ENCODE data around the gene CD37.
"Not testable (repeated sequence)": the region's sequence is repeated elsewhere in the genome, so short reads cannot be mapped to it uniquely, and the experiment has no call there.

CD37 gene

DNA sequence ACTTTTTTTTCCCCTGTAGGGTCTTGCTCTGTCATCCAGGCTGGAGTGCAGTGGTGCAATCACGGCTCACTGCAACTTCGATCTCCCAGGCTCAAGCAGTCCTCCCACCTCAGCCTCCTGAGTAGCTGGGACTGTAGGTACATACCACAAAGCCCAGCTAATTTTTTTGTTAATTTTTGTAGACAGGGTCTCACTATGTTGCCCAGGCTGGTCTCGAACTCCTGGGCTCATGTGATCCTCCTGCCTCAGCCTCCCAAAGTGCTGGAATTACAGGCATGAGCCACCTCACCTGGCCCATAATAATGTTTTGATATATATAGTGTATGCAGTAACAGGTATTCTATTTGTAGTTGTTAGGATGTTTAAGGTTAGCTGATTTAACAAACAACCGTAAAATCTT, 4.0 kb upstream of the CD37 start:
- not testable (repeated sequence) for DNase-seq

- peak; percentile 70 to 81 for DNase-seq
Observed at GRCh38 chr19:49331616-49332055, 3.6 kb upstream of the CD37 start.

GRCh38 chr19:49332691-49333417, 2.4 kb upstream of the CD37 start:
- not testable (repeated sequence) for DNase-seq

DNA sequence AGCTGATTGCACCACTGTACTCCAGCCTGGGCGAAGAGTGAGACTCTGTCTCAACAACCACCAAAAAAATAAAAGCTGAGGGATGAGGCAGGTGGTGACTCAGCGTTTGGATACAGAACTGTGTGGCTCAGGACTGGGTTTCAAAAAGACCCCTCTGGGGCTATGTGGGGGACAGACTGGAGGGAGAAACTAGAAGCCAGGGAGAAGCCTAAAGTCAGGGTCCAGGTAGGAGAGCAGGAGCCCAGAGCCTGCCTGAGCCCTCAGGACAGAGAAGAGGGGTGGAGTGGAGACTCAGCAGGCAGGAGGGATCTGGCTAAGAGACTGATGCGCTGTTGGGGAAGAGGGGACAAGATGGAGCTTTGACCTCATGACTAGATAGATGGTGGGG, 1.8 kb upstream of the CD37 start:
- DNase-seq, result no peak

GRCh38 chr19:49333811-49334288, 1.4 kb upstream of the CD37 start:
- DNase-seq, result peak; percentile 76 to 81

DNA sequence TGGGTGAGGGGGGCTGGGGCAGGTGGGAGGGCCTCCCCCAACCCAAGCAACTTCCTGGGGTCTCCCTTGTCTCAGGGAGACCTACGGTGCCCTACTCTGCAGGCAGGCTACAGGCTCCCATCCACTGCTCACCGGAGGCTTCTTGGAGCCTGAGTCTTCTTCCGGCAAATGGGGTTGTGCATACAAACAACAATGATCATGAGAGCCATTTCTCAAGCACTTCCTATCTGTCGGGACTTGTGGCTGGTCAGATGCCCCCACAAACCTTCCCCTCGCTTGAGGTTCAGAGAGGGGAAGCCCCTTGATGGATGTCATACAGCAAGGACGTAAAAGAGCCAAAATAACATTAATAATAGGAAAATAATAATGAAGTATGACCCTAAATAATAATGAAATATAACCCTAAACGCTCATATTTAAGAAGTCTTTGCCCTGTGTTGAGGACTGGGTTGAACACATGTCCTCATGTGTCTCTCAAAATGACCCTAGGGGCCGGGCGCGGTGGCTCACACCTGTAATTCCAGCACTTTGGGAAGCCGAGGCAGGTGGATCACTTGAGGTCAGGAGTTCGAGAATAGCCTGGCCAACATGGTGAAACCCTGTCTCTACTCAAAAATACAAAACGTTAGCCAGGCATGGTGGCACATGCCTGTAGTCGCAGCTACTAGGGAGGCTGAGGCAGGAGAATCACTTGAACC, 727 bp downstream of the CD37 start:
- DNase-seq, result peak; percentile 48 to 63

DNA sequence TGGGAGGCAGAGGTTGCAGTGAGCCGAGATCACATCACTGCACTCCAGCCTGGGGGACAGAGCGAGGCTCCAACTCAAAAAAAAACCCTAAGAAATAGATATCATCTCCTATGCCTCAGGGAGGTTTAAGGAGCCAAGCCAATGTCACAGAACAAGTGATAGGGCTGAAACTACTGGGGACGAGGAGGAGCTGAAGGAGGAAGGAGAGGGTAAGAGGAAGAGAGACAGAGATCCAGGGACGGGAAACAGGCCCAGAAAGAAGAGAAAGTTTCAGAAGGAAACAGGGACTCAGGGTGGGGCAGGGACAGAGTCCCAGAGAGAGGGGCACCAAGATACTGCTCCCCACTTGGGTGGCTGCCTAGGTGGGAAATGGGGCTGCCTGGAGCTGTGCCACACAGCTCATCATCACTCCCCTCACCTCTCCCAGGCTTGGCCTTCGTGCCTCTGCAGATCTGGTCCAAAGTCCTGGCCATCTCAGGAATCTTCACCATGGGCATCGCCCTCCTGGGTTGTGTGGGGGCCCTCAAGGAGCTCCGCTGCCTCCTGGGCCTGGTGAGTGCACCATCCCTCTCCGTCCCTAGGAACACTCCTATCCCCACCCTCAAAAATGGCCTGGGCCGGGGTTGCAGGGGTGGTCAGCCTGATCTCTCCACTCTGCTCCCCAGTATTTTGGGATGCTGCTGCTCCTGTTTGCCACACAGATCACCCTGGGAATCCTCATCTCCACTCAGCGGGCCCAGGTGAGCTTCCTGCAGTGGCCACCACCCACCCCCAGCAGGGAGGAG, 1.5 kb downstream of the CD37 start:
- DNase-seq, result no peak

DNA sequence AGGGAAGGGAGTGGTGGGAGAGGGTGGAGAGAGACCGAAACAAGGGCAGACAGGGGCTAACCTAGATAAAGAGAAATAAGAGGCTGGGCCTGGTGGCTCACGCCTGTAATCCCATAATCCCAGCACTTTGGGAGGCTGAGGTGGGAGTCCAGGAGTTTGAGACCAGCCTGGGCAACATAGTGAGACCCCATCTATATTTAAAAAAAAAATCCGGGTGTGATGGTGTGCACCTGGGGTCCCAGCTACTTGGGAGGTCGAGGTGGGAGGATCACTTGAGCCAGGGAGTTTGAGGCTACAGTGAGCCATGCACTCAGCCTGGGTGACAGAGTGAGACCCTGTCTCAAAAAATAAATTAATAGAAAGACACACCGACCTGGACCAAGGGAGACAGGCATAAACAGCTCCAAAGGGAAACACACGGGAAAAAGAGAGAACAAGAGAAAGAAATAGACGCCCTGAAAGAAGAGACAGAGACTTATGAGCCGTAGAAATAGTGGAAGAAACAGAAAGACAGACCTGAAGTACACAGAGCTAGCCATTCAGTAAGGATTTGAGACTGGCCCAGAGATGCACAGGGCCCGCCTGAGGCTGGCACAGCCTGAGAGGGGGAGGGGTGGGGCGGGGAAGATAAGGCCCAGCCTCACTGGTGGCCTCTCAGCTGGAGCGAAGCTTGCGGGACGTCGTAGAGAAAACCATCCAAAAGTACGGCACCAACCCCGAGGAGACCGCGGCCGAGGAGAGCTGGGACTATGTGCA, 2.2 kb downstream of the CD37 start:
- no peak for DNase-seq

DNA sequence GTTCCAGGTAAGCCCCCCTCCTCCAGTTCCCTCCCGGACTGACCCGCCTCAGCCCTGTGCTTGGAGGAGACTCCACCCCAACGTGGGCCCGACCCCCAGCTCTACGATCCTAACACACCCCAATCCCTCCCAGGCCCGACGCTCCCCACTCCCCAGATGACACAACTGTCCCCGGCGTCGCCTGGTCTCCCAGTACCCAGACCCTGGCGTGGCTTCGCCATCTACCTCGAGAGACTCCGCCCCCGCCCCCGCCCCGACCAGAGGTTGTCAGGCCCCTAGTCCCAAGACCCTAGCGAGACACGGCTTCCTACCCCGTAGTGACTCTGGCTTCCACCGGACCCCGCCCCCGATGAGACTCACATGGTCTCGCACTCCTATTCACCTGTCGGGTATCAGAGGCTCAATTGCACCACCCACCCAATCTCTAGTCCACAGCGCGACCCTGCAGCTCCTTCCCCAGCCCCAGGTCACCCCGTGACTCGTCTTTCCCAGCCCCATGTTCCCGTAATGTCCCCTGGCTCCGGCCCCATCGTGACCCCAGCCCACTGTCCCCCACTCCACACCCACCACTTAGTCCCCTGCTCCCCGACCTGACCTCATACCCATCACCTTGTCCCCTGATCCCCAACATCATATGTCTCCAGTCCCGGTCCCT, 2.9 kb downstream of the CD37 start:
- no peak for DNase-seq

DNA sequence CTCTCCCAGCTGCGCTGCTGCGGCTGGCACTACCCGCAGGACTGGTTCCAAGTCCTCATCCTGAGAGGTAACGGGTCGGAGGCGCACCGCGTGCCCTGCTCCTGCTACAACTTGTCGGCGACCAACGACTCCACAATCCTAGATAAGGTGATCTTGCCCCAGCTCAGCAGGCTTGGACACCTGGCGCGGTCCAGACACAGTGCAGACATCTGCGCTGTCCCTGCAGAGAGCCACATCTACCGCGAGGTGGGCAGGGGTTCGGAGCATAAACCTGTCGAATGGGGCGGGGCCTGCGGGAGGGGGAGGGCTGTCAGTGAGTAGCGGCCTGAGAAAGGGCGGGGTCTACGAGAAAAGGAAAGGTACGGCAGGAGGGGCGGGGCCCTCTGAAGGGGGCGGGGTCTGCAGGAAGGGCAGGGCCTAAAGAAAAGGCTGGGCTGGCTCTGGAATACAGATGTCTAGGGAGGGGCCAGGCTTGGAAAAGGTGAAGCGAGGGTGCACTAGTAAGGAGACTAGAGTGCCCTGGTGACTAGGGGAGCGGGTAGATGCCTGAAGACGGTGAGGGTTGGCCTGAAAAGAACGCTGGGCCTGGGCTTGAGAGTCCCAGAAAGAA, 3.6 kb downstream of the CD37 start:
- DNase-seq, result peak; percentile 34 to 47

- no peak for DNase-seq
Observed at GRCh38 chr19:49339301-49340068, 4.3 kb downstream of the CD37 start.

- DNase-seq, result peak; percentile 25 to 89
Observed at GRCh38 chr19:49340069-49340864, 5.1 kb downstream of the CD37 start.

DNA sequence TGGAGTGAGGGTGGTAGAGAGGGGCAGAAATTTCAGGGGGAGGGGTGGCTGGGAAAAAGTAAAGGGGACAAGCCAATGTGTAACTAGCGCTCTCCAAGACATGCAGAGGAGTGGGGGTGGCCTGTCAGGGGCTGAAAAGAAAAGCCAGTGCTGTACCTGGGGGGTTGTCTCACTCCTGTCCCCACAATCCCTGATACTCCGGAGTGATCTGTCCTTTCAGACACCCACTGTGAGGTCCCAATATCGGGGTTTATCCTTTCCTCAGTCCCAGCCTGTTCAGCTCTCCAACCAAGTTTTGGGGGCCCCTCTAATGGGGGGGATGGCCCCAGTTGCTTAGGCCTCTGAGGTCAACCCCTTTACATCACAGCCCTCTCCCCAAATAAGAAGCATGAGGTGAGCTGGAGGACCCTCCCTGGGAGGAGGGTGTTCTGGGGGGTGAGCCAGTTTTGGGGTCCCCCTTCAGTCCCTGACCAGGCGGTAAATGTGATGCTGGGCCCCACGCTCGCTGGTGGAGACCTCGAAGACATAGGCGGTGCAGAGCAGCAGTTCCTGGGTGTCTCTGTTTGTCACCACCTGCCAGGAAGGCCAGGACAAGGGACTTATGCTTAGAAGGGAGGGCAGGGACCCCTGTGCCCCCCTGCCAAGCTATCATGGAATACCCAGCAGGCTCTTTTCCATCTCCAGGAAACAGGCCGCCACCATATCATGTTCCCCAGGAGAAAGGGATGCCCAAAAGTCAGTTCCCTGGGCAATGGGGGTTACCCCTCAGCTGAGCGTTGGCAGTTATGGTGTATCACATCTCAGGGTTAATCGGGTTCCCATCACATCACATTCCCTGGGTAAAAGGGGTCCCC, 5.9 kb downstream of the CD37 start:
- DNase-seq, result no peak

DNA sequence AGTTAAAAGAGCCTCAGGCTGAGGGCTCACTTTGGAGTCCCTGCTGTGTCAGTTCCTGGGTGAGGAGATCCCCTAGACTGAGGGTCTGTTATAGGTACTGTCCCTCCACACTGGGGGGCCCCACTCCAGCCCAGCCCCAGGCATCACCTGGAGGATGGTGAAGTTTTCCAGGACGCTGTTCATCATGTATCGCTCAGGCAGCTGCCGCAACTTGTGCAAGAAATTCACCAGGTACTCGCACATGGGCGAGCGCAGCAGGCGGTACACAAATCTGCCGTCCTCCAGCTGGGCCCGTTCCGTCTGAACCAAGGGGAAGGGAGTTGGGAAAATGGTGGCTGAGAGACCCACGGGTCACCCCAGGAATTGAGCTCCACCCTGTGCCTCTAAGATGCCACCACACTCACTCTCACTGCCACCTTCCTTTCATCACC, 7.1 kb downstream of the CD37 start:
- DNase-seq, result no peak

- DNase-seq, result no peak
Observed at GRCh38 chr19:49343123-49343522, 7.9 kb downstream of the CD37 start.

- no peak for DNase-seq
Observed at GRCh38 chr19:49344505-49345423, 9.6 kb downstream of the CD37 start.

- no peak for DNase-seq
Observed at GRCh38 chr19:49347191-49347590, 12.0 kb downstream of the CD37 start.

GRCh38 chr19:49347835-49348234, 12.6 kb downstream of the CD37 start:
- peak; percentile 25 to 38 for DNase-seq

All from CD4-positive, alpha-beta T cell treated with Interferon alpha-2 for 1 hour (primary cell).